CD4-positive, alpha-beta T cell (primary cell): ENCODE data around the gene PRDM13. TPM values are rescaled to one million over a fixed set of nuclear protein-coding genes. Genes with fewer than 3 reads are reported as not detected.
"Not testable (repeated sequence)": the region's sequence is repeated elsewhere in the genome, so short reads cannot be mapped to it uniquely, and the experiment has no call there.

ENCODE experiments used
- ATAC-seq: fragments of 200-7000 bp; cut with Tn5 transposase; one replicate; pipeline ENCODE4 v1.10.0; 2022; ENCODE audit warnings: mild to moderate bottlenecking; ENCODE audit not compliant: poor library complexity
- CTCF ChIA-PET: fragments of 350-600 bp; sonication (Branson Sonifier 250); formaldehyde crosslinking; loops from one replicate; lab custom pipeline; 2021; ENCODE audit warnings: antibody characterized with exemption, inconsistent platforms; lab: Charles Lee
- POLR2A ChIA-PET: fragments of 350-600 bp; sonication (Branson Sonifier 250); formaldehyde crosslinking; loops from one replicate; lab custom pipeline; 2021; ENCODE audit warnings: antibody characterized with exemption, inconsistent platforms; lab: Charles Lee
- DNase-seq, 14 experiments: peaks; one replicate each; pipeline ENCODE4 v3.0.0-alpha.2; 2013 to 2020; ENCODE audit warnings: mixed read lengths in 2 of 14
- H3K27ac ChIP-seq, 2 donors: one replicate each; pipeline versions ENCODE4 v1.5.1 to v1.7.0; 2013; ENCODE audit warnings: low read length in 2 of 2, low read depth in 1 of 2, mild to moderate bottlenecking in 1 of 2
- H3K27me3 ChIP-seq, 2 experiments: 1 replicate in 1 of 2; 2 replicates in 1 of 2; pipeline versions ENCODE4 v1.6.1 to v1.7.0; 2013; ENCODE audit warnings: low read length in 2 of 2, control low read depth in 1 of 2, mild to moderate bottlenecking in 1 of 2, moderate library complexity in 1 of 2; ENCODE audit not compliant: insufficient read depth in 2 of 2, control insufficient read depth in 1 of 2
- H3K36me3 ChIP-seq: one replicate; pipeline ENCODE4 v1.6.1; 2013; ENCODE audit warnings: low read length, control low read depth; ENCODE audit not compliant: insufficient read depth
- H3K4me1 ChIP-seq: one replicate; pipeline ENCODE4 v1.6.1; 2013; ENCODE audit warnings: low read length, control low read depth; ENCODE audit not compliant: insufficient read depth
- H3K4me3 ChIP-seq: one replicate; pipeline ENCODE4 v1.5.1; 2013; ENCODE audit warnings: mild to moderate bottlenecking, low read length, moderate library complexity
- H3K9me3 ChIP-seq, 2 experiments: 1 replicate in 1 of 2; 2 replicates in 1 of 2; pipeline versions ENCODE4 v1.6.1 to v1.7.0; 2013; ENCODE audit warnings: low read length in 2 of 2, mild to moderate bottlenecking in 2 of 2, control low read depth in 1 of 2, moderate library complexity in 1 of 2; ENCODE audit not compliant: control insufficient read depth in 1 of 2, insufficient read depth in 1 of 2
- H3K27ac Mint-ChIP-seq: one replicate; pipeline ENCODE4 v1.8.0; 2020; ENCODE audit warnings: mixed read lengths
- H3K27me3 Mint-ChIP-seq: one replicate; pipeline ENCODE4 v1.8.0; 2021; ENCODE audit warnings: mixed read lengths
- H3K36me3 Mint-ChIP-seq: one replicate; pipeline ENCODE4 v1.8.0; 2021; ENCODE audit warnings: low read depth, mixed read lengths
- H3K4me1 Mint-ChIP-seq: one replicate; pipeline ENCODE4 v1.8.0; 2021; ENCODE audit warnings: low read depth, mixed read lengths
- H3K4me3 Mint-ChIP-seq: one replicate; pipeline ENCODE4 v1.8.0; 2020; ENCODE audit warnings: mild to moderate bottlenecking, mixed read lengths
- H3K9me3 Mint-ChIP-seq: one replicate; pipeline ENCODE4 v1.8.0; 2020; ENCODE audit warnings: mixed read lengths
- CTCF ChIP-seq: fragments of 200-600 bp; IDR thresholded peaks from one replicate; pipeline ENCODE4 v1.8.0; 2022; ENCODE audit warnings: antibody characterized with exemption, mild to moderate bottlenecking
- intact Hi-C, 2 experiments: fragments of 100-400 bp; cut with DNase I in 1 of 2; cut with micrococcal nuclease in 1 of 2; formaldehyde crosslinking; loops; one replicate each; pipeline versions ENCODE4 v1.15.1 to v1.9.0; 2023 to 2025; cut with DNase I, micrococcal nuclease
- total RNA-seq, 174 experiments: library from RNA in 2 of 174; stranded (reverse) in 2 of 174; gene quantifications; one replicate each; pipeline ENCODE4 v1.2.3 and lab custom pipeline; 2021 to 2026

Gene PRDM13
- total RNA-seq, 2 experiments from 2014 or later, result not detected

GRCh38 chr6:99590728-99591672, 15.6 kb upstream of the PRDM13 start:
- no peak for ATAC-seq
- CTCF ChIA-PET, result no interaction called here
- Mint-ChIP-seq H3K27ac (no peak overlapping the region), H3K4me3 (peak overlapping the region; percentile 13), H3K36me3 (no peaks in the 10 kb centered on the region), H3K4me1 (peaks cover 34% of the 10 kb centered on the region), H3K9me3 (peaks cover 1% of the 10 kb centered on the region), H3K27me3 (peaks cover 87% of the 10 kb centered on the region)
- Histone ChIP-seq H3K9me3 (peaks cover 3 to 19% of the 10 kb centered on the region in 2 experiments), H3K27me3 (peaks cover 47 to 82% of the 10 kb centered on the region in 2 experiments), H3K36me3 (no peaks in the 10 kb centered on the region), H3K4me3 (no peak overlapping the region), H3K4me1 (peaks cover 30% of the 10 kb centered on the region), H3K27ac (no peak overlapping the region)
- DNase-seq, result peak in 1 of 14 experiments; percentile 34
- intact Hi-C loops, result loop anchor here in 1 of 2 experiments (10.0 kb wide), 1 partner anchor 874 kb away; the partner anchor contains the start of gene SIM1
- POLR2A ChIA-PET, result no interaction called here
- no peak for TF ChIP-seq CTCF

- Mint-ChIP-seq H3K36me3 (no peaks in the 10 kb centered on the region), H3K4me3 (peak overlapping the region; percentile 13), H3K4me1 (peaks cover 34% of the 10 kb centered on the region), H3K9me3 (peaks cover 1% of the 10 kb centered on the region), H3K27me3 (peaks cover 91% of the 10 kb centered on the region), H3K27ac (no peak overlapping the region)
- intact Hi-C loops, result loop anchor here in 1 of 2 experiments (10.0 kb wide), 1 partner anchor 873 kb away; the partner anchor contains the start of gene SIM1
- H3K27ac ChIP-seq, result no peak overlapping the region
- H3K9me3 ChIP-seq, result peaks cover 3 to 19% of the 10 kb centered on the region in 2 experiments
- H3K4me3 ChIP-seq, result no peak overlapping the region
- ChIA-PET POLR2A (no interaction called here), CTCF (no interaction called here)
- no peak for ATAC-seq
- peaks cover 30% of the 10 kb centered on the region for H3K4me1 ChIP-seq
- no peak for TF ChIP-seq CTCF
- H3K36me3 ChIP-seq, result no peaks in the 10 kb centered on the region
- DNase-seq, result no peak
- peaks cover 47 to 83% of the 10 kb centered on the region in 2 experiments for H3K27me3 ChIP-seq
These were observed 14.8 kb upstream of the PRDM13 start for GRCh38 chr6:99591673-99592364.

- intact Hi-C loops, result loop anchor here in 1 of 2 experiments (10.0 kb wide), 1 partner anchor 872 kb away; the partner anchor contains the start of gene SIM1
- Mint-ChIP-seq H3K4me1 (peaks cover 34% of the 10 kb centered on the region), H3K4me3 (no peak overlapping the region), H3K27me3 (peaks cover 97% of the 10 kb centered on the region), H3K36me3 (no peaks in the 10 kb centered on the region), H3K9me3 (peaks cover 1% of the 10 kb centered on the region), H3K27ac (no peak overlapping the region)
- ChIA-PET CTCF (interaction anchor here (1.5 kb wide), 1 partner anchor 18 kb away, joined by 3 read pairs; no protein-coding TSS in a partner anchor), POLR2A (interaction anchor here (1.9 kb wide), 1 partner anchor 14 kb away, joined by 6 read pairs; the partner anchor contains the start of gene PRDM13)
- no peak overlapping the region for H3K4me3 ChIP-seq
- TF ChIP-seq CTCF, result no peak
- DNase-seq (no peak), ATAC-seq (no peak)
- peaks cover 30% of the 10 kb centered on the region for H3K4me1 ChIP-seq
- peaks cover 3 to 19% of the 10 kb centered on the region in 2 experiments for H3K9me3 ChIP-seq
- no peak overlapping the region for H3K27ac ChIP-seq
- no peaks in the 10 kb centered on the region for H3K36me3 ChIP-seq
- H3K27me3 ChIP-seq, result peaks cover 50 to 86% of the 10 kb centered on the region in 2 experiments
These were observed 13.7 kb upstream of the PRDM13 start for GRCh38 chr6:99592900-99593299.

- not testable (repeated sequence) for H3K36me3 ChIP-seq
These were observed 11.9 kb upstream of the PRDM13 start for GRCh38 chr6:99594696-99595095.

More at GRCh38 chr6:99594696-99595095, 11.9 kb upstream of the PRDM13 start:
- DNase-seq, POLR2A ChIA-PET, H3K4me3 ChIP-seq, H3K4me3 Mint-ChIP-seq, H3K9me3 Mint-ChIP-seq, H3K27ac Mint-ChIP-seq, H3K36me3 Mint-ChIP-seq, CTCF ChIA-PET, ATAC-seq, H3K27ac ChIP-seq: not testable (repeated sequence)
- peaks cover 14% of the 10 kb centered on the region for H3K4me1 ChIP-seq
- intact Hi-C loops, result loop anchor here in 1 of 2 experiments (10.0 kb wide), 1 partner anchor 870 kb away; the partner anchor contains the start of gene SIM1
- H3K4me1 Mint-ChIP-seq, result peaks cover 20% of the 10 kb centered on the region
- H3K27me3 Mint-ChIP-seq, result peaks cover 97% of the 10 kb centered on the region
- peaks cover 39 to 91% of the 10 kb centered on the region in 2 experiments for H3K27me3 ChIP-seq
- H3K9me3 ChIP-seq, result peaks cover 3 to 16% of the 10 kb centered on the region in 2 experiments
